Activated naive CD8-positive, alpha-beta T cell treated with anti-CD3 and anti-CD28 coated beads, Interleukin-2, amount 10 ng/mL, durations not matched to agents 7 days and 5 days (primary cell): ENCODE data around the gene LGALS16. TPM values are rescaled to one million over a fixed set of nuclear protein-coding genes. Genes with fewer than 3 reads are reported as not detected.
"Not testable (repeated sequence)": the region's sequence is repeated elsewhere in the genome, so short reads cannot be mapped to it uniquely, and the experiment has no call there.

Experiments
- ATAC-seq: fragments of 150-1000 bp; cut with Tn5 transposase; one replicate; pipeline ENCODE4 v1.10.0; 2021; ENCODE audit warnings: low read depth, moderate library complexity
- POLR2A ChIA-PET: fragments of 350-600 bp; sonication (Branson Sonifier 250); formaldehyde crosslinking; loops from one replicate; lab custom pipeline; 2021; ENCODE audit warnings: antibody characterized with exemption; lab: Charles Lee
- DNase-seq: peaks from one replicate; pipeline ENCODE4 v3.0.0; 2021
- H3K27ac Mint-ChIP-seq: one replicate; pipeline ENCODE4 v1.8.0; 2022; ENCODE audit warnings: mild to moderate bottlenecking, mixed read lengths
- H3K27me3 Mint-ChIP-seq: one replicate; pipeline ENCODE4 v1.8.0; 2022; ENCODE audit warnings: mild to moderate bottlenecking, moderate library complexity, mixed read lengths
- H3K36me3 Mint-ChIP-seq: one replicate; pipeline ENCODE4 v1.8.0; 2021; ENCODE audit warnings: mild to moderate bottlenecking, mixed read lengths
- H3K4me1 Mint-ChIP-seq: one replicate; pipeline ENCODE4 v1.8.0; 2021; ENCODE audit warnings: mixed read lengths
- H3K4me3 Mint-ChIP-seq: one replicate; pipeline ENCODE4 v1.8.0; 2022; ENCODE audit warnings: mild to moderate bottlenecking, moderate library complexity, mixed read lengths
- H3K9me3 Mint-ChIP-seq: one replicate; pipeline ENCODE4 v1.8.0; 2021; ENCODE audit warnings: mixed read lengths
- total RNA-seq, 2 experiments: library from RNA; stranded (reverse); gene quantifications; one replicate each; pipeline ENCODE4 v1.2.3, GENCODE V29; 2021

The LGALS16 gene
- total RNA-seq, 2 experiments from 2014 or later: not detected

- H3K4me3 Mint-ChIP-seq: no peak overlapping the region
- H3K36me3 Mint-ChIP-seq: no peaks in the 10 kb centered on the region
- H3K9me3 Mint-ChIP-seq: no peaks in the 10 kb centered on the region
- peaks cover 18% of the 10 kb centered on the region for H3K27me3 Mint-ChIP-seq
- no peak for DNase-seq
- POLR2A ChIA-PET: no interaction called here
- no peak overlapping the region for H3K27ac Mint-ChIP-seq
- no peaks in the 10 kb centered on the region for H3K4me1 Mint-ChIP-seq
- ATAC-seq: no peak
These were observed 4.1 kb downstream of the LGALS16 start for GRCh38 chr19:39659791-39660190.

DNA sequence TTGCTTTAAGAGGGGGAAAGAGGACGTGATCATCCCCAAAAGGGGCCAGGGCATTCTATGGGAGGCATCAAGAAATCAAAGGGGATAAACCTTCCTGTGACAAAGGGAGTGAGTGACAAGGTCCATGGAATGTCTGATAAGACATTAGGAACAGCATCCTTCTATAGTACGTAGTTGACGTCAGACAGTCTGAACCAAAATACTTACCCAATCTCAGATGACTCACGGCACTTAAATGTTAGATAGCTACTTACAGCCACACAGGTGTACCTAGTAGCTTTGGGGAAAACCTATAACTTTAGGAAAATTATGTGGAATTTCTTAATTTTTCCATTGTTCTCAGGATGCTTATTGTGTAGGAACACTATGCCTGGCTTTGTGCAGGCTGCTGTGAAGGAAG lies 4.9 kb downstream of the LGALS16 start:
- H3K27me3 Mint-ChIP-seq: peaks cover 23% of the 10 kb centered on the region
- no peak for ATAC-seq

DNA sequence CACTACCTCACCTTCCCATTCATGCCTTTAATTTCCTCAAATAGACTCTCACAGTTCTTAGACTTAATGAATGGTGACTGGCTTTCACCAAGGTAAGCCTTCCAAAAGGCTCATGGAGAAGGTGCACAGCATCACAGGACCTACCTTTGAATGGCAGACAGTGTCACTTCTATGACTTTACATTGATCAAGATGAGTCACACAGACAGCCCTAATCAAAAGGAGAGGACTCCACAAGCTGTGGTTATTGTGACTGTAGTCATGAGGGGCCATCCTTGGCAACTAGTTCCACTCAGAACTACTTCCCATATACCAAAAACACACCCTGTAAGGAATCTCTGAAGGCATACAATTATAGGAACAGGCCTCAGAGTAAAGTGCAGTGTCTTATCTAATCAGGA lies 5.9 kb downstream of the LGALS16 start:
- H3K27ac Mint-ChIP-seq: no peak overlapping the region
- peaks cover 1% of the 10 kb centered on the region for H3K36me3 Mint-ChIP-seq
- no peak for DNase-seq
- no peak overlapping the region for H3K4me3 Mint-ChIP-seq
- POLR2A ChIA-PET: no interaction called here
- ATAC-seq: no peak
- no peaks in the 10 kb centered on the region for H3K4me1 Mint-ChIP-seq
- H3K27me3 Mint-ChIP-seq: peaks cover 18% of the 10 kb centered on the region
- H3K9me3 Mint-ChIP-seq: peaks cover 5% of the 10 kb centered on the region

More for the DNA sequence above, 4.9 kb downstream of the LGALS16 start:
- H3K36me3 Mint-ChIP-seq: peaks cover under 1% of the 10 kb centered on the region
- H3K27ac Mint-ChIP-seq: no peak overlapping the region
- H3K9me3 Mint-ChIP-seq: peaks cover 3% of the 10 kb centered on the region
- POLR2A ChIA-PET: no interaction called here
- H3K4me1 Mint-ChIP-seq: no peaks in the 10 kb centered on the region
- no peak overlapping the region for H3K4me3 Mint-ChIP-seq
- no peak for DNase-seq

DNA sequence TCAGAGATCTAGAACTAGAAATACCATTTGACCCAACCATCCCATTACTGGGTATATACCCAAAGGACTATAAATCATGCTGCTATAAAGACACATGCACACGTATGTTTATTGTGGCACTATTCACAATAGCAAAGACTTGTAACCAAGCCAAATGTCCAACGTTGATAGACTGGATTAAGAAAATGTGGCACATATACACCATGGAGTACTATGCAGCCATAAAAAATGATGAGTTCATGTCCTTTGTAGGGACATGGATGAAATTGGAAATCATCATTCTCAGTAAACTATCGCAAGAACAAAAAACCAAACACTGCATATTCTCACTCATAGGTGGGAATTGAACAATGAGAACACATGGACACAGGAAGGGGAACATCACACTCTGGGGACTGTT lies 14.1 kb downstream of the LGALS16 start:
- DNase-seq, H3K27ac Mint-ChIP-seq, ATAC-seq, H3K36me3 Mint-ChIP-seq, H3K4me3 Mint-ChIP-seq, H3K9me3 Mint-ChIP-seq, POLR2A ChIA-PET: not testable (repeated sequence)
- Mint-ChIP-seq H3K27me3 (peaks cover 26% of the 10 kb centered on the region), H3K4me1 (peaks cover 13% of the 10 kb centered on the region)

DNA sequence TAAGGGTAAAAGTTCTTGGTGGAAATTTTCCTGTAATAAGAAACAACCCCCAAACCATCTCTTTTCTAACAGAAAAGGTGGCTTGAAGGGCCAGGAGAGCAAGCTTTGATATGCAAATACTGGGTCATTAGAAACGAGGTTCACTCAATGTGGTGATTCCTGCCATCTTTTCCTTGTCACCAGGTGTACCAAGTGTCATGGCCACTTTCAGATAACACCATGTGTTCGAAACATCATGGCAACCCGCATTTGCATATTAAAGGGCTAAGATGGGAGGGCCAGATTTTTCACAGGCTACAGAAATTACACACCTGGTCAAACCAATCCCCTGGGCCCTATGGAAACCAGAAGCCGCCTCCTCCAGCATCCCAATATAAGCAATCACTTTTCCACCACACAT lies 15.3 kb downstream of the LGALS16 start:
- Mint-ChIP-seq H3K36me3 (no peaks in the 10 kb centered on the region), H3K9me3 (peaks cover 2% of the 10 kb centered on the region), H3K4me1 (peaks cover 22% of the 10 kb centered on the region), H3K27me3 (peaks cover 19% of the 10 kb centered on the region), H3K4me3 (no peak overlapping the region), H3K27ac (no peak overlapping the region)
- POLR2A ChIA-PET: no interaction called here
- DNase-seq (no peak), ATAC-seq (no peak)

- ATAC-seq: peak; percentile 74
These were observed 16.1 kb downstream of the LGALS16 start for GRCh38 chr19:39671739-39672363.

GRCh38 chr19:39672473-39672872 lies 16.8 kb downstream of the LGALS16 start:
- DNase-seq (no peak), ATAC-seq (no peak)
- Mint-ChIP-seq H3K4me1 (peaks cover 30% of the 10 kb centered on the region), H3K36me3 (no peaks in the 10 kb centered on the region), H3K27ac (no peak overlapping the region), H3K4me3 (no peak overlapping the region), H3K27me3 (peaks cover 15% of the 10 kb centered on the region), H3K9me3 (peaks cover 2% of the 10 kb centered on the region)
- POLR2A ChIA-PET: no interaction called here

More at GRCh38 chr19:39671739-39672363, 16.1 kb downstream of the LGALS16 start:
- DNase-seq: no peak
- H3K4me3 Mint-ChIP-seq: no peak overlapping the region
- no peak overlapping the region for H3K27ac Mint-ChIP-seq
- POLR2A ChIA-PET: no interaction called here
- peaks cover 19% of the 10 kb centered on the region for H3K27me3 Mint-ChIP-seq
- peaks cover 2% of the 10 kb centered on the region for H3K9me3 Mint-ChIP-seq
- H3K4me1 Mint-ChIP-seq: peaks cover 25% of the 10 kb centered on the region
- no peaks in the 10 kb centered on the region for H3K36me3 Mint-ChIP-seq

GRCh38 chr19:39673862-39674261 lies 18.1 kb downstream of the LGALS16 start:
- not testable (repeated sequence) for H3K9me3 Mint-ChIP-seq, DNase-seq, ATAC-seq, H3K4me3 Mint-ChIP-seq, H3K36me3 Mint-ChIP-seq
- POLR2A ChIA-PET: interaction anchor here (1.4 kb wide), 1 partner anchor 129 kb away, joined by 3 read pairs; no protein-coding TSS in a partner anchor
- H3K27ac Mint-ChIP-seq: peak overlapping the region; percentile 43
- peaks cover 40% of the 10 kb centered on the region for H3K4me1 Mint-ChIP-seq
- H3K27me3 Mint-ChIP-seq: peaks cover 12% of the 10 kb centered on the region

DNA sequence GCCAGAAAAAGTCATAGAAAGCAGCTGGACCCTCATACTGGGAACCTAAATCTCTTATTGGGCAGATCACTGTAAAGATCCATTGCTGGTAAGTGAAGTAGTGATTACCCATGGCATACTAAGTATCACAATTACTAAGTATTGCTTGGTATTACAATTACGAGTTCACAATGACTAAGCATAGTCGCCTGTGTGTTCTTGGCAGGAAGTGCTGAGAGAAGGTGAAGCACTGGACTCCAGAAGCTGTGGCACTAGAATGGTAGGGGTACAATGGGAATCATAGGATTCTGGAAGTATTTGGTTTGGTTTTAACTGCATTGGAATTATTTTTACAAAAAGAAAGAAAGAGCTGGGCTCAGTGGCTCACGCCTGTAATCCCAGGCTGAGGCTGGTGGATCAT lies 20.3 kb downstream of the LGALS16 start:
- no peaks in the 10 kb centered on the region for H3K36me3 Mint-ChIP-seq
- no peaks in the 10 kb centered on the region for H3K9me3 Mint-ChIP-seq
- H3K4me3 Mint-ChIP-seq: no peak overlapping the region
- peak overlapping the region; percentile 30 for H3K27ac Mint-ChIP-seq
- ATAC-seq (peak; percentile 57), DNase-seq (no peak)
- H3K27me3 Mint-ChIP-seq: peaks cover 8% of the 10 kb centered on the region
- H3K4me1 Mint-ChIP-seq: peaks cover 51% of the 10 kb centered on the region
- POLR2A ChIA-PET: no interaction called here

DNA sequence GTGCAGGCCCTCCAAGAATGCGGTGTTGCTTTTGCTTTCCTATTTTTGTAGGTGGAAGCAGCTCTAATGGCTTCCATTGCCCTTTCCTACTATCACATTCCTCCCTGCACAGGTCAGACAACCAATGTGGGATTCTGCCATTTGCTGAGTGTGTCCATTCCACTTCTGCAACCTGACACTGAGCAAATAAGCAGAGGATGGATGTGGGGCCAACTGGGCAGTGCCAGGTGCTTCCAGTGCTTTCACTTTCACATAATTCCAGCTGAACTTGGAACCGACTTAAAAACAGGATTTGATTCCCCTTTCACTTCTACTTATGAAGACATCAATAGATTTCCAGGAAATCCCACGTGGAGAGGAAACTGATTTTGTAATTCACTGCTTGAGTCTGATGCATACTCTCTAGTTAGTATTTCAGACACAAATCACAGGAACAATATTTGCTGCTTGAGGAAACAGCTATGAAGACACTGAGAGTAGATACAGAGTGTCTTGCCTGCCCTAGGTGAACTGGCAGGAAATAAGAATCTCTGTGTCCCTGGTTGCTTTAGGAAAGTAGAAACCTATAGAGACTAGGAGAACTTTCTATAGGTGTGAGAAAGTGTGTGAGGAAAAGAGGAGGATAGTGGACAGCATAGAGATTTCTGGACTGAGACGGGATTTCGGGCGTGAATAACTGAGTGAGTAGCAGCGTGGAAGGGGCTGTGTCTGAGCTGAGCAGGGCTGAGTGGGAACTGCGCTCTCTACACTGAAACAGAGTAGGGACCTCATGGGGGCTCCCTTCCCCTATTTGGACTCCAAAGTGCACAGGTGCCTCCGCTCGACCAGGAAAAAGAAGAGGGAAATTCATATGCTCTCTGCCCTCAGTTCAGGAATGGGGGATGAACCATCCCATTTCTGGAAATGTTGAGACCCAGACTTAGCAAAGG lies 22.5 kb downstream of the LGALS16 start:
- Mint-ChIP-seq H3K27me3 (peaks cover 4% of the 10 kb centered on the region), H3K4me3 (peak overlapping the region; percentile 73), H3K9me3 (no peaks in the 10 kb centered on the region), H3K36me3 (peaks cover 2% of the 10 kb centered on the region), H3K27ac (peak overlapping the region; percentile 64), H3K4me1 (peaks cover 43% of the 10 kb centered on the region)
- peak; percentile 29 for ATAC-seq
- POLR2A ChIA-PET: no interaction called here
- no peak for DNase-seq

GRCh38 chr19:39679056-39679790 lies 23.5 kb downstream of the LGALS16 start:
- peaks cover 2% of the 10 kb centered on the region for H3K36me3 Mint-ChIP-seq
- ATAC-seq (no peak), DNase-seq (no peak)
- peaks cover 38% of the 10 kb centered on the region for H3K4me1 Mint-ChIP-seq
- peak overlapping the region; percentile 83 for H3K27ac Mint-ChIP-seq
- peaks cover 4% of the 10 kb centered on the region for H3K27me3 Mint-ChIP-seq
- no peaks in the 10 kb centered on the region for H3K9me3 Mint-ChIP-seq
- H3K4me3 Mint-ChIP-seq: peak overlapping the region; percentile 73
- POLR2A ChIA-PET: no interaction called here

DNA sequence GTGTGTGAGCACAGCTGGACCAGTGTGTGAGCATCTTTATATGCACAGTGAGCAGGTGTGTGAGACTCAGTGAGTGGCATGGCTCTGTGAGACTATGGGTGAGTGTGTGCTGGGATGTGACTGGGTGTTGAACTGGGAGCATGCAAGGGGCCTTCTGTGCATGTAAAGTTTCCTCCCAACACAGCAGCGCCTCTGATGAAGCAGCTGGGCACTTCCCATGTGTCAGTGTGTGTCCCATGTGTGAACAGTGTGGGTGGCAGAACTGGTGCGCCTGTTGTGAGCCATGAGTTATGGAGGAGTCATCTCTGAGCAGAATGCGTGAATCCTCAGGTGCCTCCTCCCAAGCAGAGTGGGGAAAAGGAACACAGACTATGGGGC lies 24.1 kb downstream of the LGALS16 start:
- peak overlapping the region; percentile 83 for H3K27ac Mint-ChIP-seq
- peaks cover 38% of the 10 kb centered on the region for H3K4me1 Mint-ChIP-seq
- no peak for ATAC-seq
- H3K9me3 Mint-ChIP-seq: no peaks in the 10 kb centered on the region
- peaks cover 4% of the 10 kb centered on the region for H3K27me3 Mint-ChIP-seq
- H3K4me3 Mint-ChIP-seq: peak overlapping the region; percentile 73
- no peak for DNase-seq
- POLR2A ChIA-PET: no interaction called here
- H3K36me3 Mint-ChIP-seq: peaks cover 2% of the 10 kb centered on the region

GRCh38 chr19:39680593-39680992 lies 24.9 kb downstream of the LGALS16 start:
- no peak overlapping the region for H3K27ac Mint-ChIP-seq
- ATAC-seq (no peak), DNase-seq (no peak)
- H3K36me3 Mint-ChIP-seq: peaks cover 2% of the 10 kb centered on the region
- POLR2A ChIA-PET: no interaction called here
- peaks cover 4% of the 10 kb centered on the region for H3K27me3 Mint-ChIP-seq
- no peak overlapping the region for H3K4me3 Mint-ChIP-seq
- H3K4me1 Mint-ChIP-seq: peaks cover 32% of the 10 kb centered on the region
- H3K9me3 Mint-ChIP-seq: no peaks in the 10 kb centered on the region
